Stimulated activated CD8-positive, alpha-beta memory T cell treated with anti-CD3 and anti-CD28 coated beads, Interleukin-2, amount 100 ng/mL, for 48 hours (primary cell): ENCODE results near the gene SP8.
"Not testable (repeated sequence)": the region's sequence is repeated elsewhere in the genome, so short reads cannot be mapped to it uniquely, and the experiment has no call there.

Experiments used
- DNase-seq, 2 donors: peaks; one replicate each; pipeline ENCODE4 v3.0.0-alpha.2; 2020; ENCODE audit warnings: low read depth in 2 of 2

SP8 gene

GRCh38 chr7:20786779-20787659 lies at the start of gene SP8:
Gene SP8, minus strand, starts transcription at chr7:20786886. Its CDS starts 88 bp downstream, at chr7:20786798.
- no peak for DNase-seq

GRCh38 chr7:20836424-20836823 lies 49.7 kb upstream of the SP8 start:
- DNase-seq, result not testable (repeated sequence)

- no peak for DNase-seq
These were observed 48.5 kb upstream of the SP8 start for GRCh38 chr7:20835111-20835750.

- no peak for DNase-seq
These were observed 48.0 kb upstream of the SP8 start for GRCh38 chr7:20834656-20835055.

GRCh38 chr7:20831956-20832355 lies 45.3 kb upstream of the SP8 start:
- no peak for DNase-seq

- no peak for DNase-seq
These were observed 44.8 kb upstream of the SP8 start for GRCh38 chr7:20831451-20831850.

- DNase-seq, result no peak
These were observed 42.3 kb upstream of the SP8 start for GRCh38 chr7:20828947-20829346.

- no peak for DNase-seq
These were observed 40.5 kb upstream of the SP8 start for GRCh38 chr7:20827172-20827571.

- no peak for DNase-seq
These were observed 39.6 kb upstream of the SP8 start for GRCh38 chr7:20826243-20826642.

- no peak for DNase-seq
These were observed 38.9 kb upstream of the SP8 start for GRCh38 chr7:20825555-20825954.

- not testable (repeated sequence) for DNase-seq
These were observed 34.7 kb upstream of the SP8 start for GRCh38 chr7:20821390-20821789.

GRCh38 chr7:20816372-20816959 lies 29.8 kb upstream of the SP8 start:
- no peak for DNase-seq

- no peak for DNase-seq
These were observed 17.7 kb upstream of the SP8 start for GRCh38 chr7:20804345-20804744.

- no peak for DNase-seq
These were observed 13.1 kb upstream of the SP8 start for GRCh38 chr7:20799566-20800366.

- no peak for DNase-seq
These were observed 12.0 kb upstream of the SP8 start for GRCh38 chr7:20798694-20799121.

GRCh38 chr7:20798081-20798693 lies 11.5 kb upstream of the SP8 start:
- no peak for DNase-seq

- no peak for DNase-seq
These were observed 10.9 kb upstream of the SP8 start for GRCh38 chr7:20797462-20798080.

GRCh38 chr7:20797042-20797461 lies 10.4 kb upstream of the SP8 start:
- no peak for DNase-seq

GRCh38 chr7:20796500-20796899 lies 9.8 kb upstream of the SP8 start:
- no peak for DNase-seq

- no peak for DNase-seq
These were observed 9.2 kb upstream of the SP8 start for GRCh38 chr7:20795881-20796280.

GRCh38 chr7:20795361-20795760 lies 8.7 kb upstream of the SP8 start:
- DNase-seq, result no peak
